Measurements from ENCODE around the gene LIMD2.

Gene LIMD2

DNA sequence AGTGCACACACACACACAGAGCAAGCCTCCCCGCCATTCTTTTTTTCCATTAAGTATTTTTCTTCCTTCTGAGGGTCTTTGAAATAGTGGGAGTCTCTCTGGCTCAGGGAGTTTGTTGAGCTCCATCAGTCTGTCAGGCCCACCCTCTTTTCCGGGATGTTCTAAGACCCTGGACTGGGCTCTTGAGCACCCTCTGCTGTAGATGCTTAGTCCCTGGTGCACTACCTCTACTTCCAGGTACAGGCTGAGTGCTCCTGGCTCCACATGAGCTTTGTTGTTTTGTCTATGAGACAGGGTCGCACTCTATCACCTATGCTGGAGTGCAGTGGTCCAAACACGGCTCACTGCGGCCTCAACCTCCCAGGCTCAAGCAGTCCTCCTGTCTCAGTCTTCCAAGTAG, 20.7 kb downstream of the LIMD2 start:
- DNase-seq: no peak

DNA sequence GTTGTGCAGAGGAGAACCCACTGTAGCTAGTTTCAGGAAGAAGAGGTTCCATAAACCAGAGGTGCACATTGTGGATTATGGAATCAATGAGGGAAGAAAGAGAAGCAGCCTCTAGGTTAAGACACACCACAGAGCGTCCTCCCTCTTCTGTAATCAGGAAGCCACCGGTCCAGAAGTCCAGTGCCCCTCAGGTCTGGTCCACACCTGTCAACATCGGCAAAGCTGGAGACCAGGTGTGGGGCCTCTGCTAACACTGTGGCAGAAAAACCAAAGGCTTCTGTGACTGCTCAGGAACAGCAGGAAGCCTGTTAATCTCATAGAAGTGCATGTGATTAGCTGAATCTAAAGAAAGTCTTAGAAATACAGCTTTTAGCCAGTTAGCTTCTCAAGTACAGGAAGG, 23.3 kb downstream of the LIMD2 start:
- no peak for DNase-seq

- no peak for DNase-seq
These were observed 24.0 kb downstream of the LIMD2 start for GRCh38 chr17:63675607-63676546.

DNA sequence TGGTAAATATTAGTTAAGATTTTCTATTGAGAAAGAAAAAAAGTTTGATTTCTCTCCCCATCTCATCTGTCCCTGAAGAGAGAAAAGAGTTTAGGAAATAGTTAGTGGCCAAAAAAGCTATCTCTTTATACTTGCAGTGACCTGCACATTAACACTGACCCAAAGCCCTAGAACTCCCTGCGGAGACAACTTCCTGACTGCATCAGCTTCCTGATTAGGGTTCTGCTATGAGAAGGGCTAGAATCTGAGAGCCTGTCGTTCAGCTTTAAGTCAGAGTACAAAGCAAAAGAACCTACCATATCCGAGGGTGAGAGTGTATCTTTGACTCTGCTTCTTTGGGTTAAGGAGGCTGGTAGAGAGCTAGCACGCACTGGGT, 24.7 kb downstream of the LIMD2 start:
- no peak for DNase-seq

GRCh38 chr17:63672856-63673255, 27.1 kb downstream of the LIMD2 start:
- DNase-seq: no peak

- DNase-seq: peak; percentile 12
These were observed 34.3 kb downstream of the LIMD2 start for GRCh38 chr17:63665527-63666214.

DNA sequence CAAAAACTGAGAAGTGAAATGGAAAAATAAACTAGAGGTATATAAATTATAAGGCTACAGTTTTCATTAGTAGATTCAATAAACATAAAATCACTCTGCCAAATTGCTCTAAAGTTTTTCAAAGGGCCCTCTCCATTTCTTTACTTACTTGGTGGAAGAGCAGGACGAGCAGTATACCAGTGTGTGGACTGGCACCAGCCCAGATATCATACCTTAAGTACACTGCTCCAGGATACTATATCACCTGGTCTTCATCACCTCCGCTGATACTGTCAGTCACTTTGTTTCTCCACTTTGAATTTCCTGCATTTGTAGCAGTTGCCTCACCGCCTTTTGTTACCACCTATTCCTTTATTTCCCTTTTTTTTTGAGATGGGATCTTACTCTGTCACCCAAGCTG, 40.1 kb downstream of the LIMD2 start:
- no peak for DNase-seq

- DNase-seq: no peak
These were observed 41.6 kb downstream of the LIMD2 start for GRCh38 chr17:63658366-63658765.

GRCh38 chr17:63657786-63658185, 42.1 kb downstream of the LIMD2 start:
- no peak for DNase-seq

- DNase-seq: no peak
These were observed 46.9 kb downstream of the LIMD2 start for GRCh38 chr17:63653050-63653449.

GRCh38 chr17:63652106-63652505, 47.8 kb downstream of the LIMD2 start:
- DNase-seq: no peak

- DNase-seq: no peak
These were observed 50.1 kb downstream of the LIMD2 start for GRCh38 chr17:63649813-63650212.

- no peak for DNase-seq
These were observed 52.0 kb downstream of the LIMD2 start for GRCh38 chr17:63647936-63648335.

GRCh38 chr17:63647065-63647725, 52.7 kb downstream of the LIMD2 start:
- DNase-seq: no peak

GRCh38 chr17:63646488-63646806, 53.5 kb downstream of the LIMD2 start:
- no peak for DNase-seq

Measured in CD4-positive, alpha-beta T cell treated with Interleukin-17A for 1 hour (primary cell).